Measurements from ENCODE around the gene GAN. TPM values are rescaled to one million over a fixed set of nuclear protein-coding genes. Genes with fewer than 3 reads are reported as not detected.

Gene GAN
- total and polyA plus RNA-seq, 2 of the 4 experiments (the other 2 are of a cell fraction), result 1.1 to 5.7 TPM

DNA sequence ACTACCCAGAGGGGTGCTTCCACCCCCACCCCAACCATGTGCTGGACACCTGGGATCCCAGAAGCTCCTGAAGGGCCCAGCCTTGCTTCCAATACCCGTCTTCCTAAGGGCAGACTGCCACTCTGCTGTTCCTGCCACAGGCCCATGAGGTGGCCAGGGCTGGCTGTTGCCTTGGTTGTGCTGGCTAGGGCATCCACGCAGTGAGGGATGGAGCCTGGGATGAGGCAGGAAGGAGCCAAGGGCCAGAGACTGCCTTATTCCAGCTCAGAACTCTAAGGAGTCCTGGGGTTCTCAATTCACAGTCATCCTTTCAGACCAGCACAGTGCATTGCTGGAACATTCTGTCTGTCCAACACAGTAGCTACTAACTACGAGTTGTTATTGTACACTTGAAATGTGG, 38.4 kb upstream of the GAN start:
- Histone ChIP-seq H3K4me3 (ENCODE audit: insufficient read depth, low read depth, low read length) (no peak overlapping the region), H2BK15ac (ENCODE audit: low read depth, low read length) (no peak overlapping the region), H3K27me3 (ENCODE audit: control insufficient read depth, insufficient read depth, low read length) (peaks cover 2% of the 10 kb centered on the region; the same call in 1 of the 2 replicates), H3K27ac (ENCODE audit: insufficient read depth, low read length) (no peak overlapping the region), H2AFZ (replicated peaks; ENCODE audit: low read length, poor library complexity) (no peak overlapping the region), H3K14ac (replicated peaks; ENCODE audit: low read depth, low read length) (no peak overlapping the region), H3K18ac (ENCODE audit: low read depth, low read length) (no peak overlapping the region), H2AK9ac (replicated peaks; ENCODE audit: low read depth, low read length, poor library complexity) (no peak overlapping the region), H3K9ac (ENCODE audit: low read depth, low read length) (no peak overlapping the region), H4K91ac (ENCODE audit: insufficient read depth, low read depth, low read length) (no peak overlapping the region), H3K23ac (ENCODE audit: low read depth, low read length) (no peak overlapping the region), H3K4ac (ENCODE audit: low read depth, low read length) (no peak overlapping the region), H2BK5ac (ENCODE audit: low read depth, low read length, poor library complexity, severe bottlenecking) (no peak overlapping the region), H3K79me1 (ENCODE audit: low read depth in 1 of 2, low read length in 2 of 2) (no peaks in the 10 kb centered on the region), H4K5ac (ENCODE audit: low read depth, low read length) (no peak overlapping the region), H3K56ac (ENCODE audit: extremely low read depth, insufficient read depth, low read length) (no peak overlapping the region), H3K36me3 (ENCODE audit: control insufficient read depth, insufficient read depth, low read length) (no peaks in the 10 kb centered on the region), H2AK5ac (ENCODE audit: low read depth, low read length) (no peak overlapping the region), H3K9me3 (ENCODE audit: control insufficient read depth, insufficient read depth, low read length) (no peaks in the 10 kb centered on the region), H3K9me1 (ENCODE audit: insufficient read depth, low read length) (no peaks in the 10 kb centered on the region), H3K4me1 (ENCODE audit: control insufficient read depth, insufficient read depth, low read length) (no peaks in the 10 kb centered on the region), H2BK20ac (ENCODE audit: low read depth, low read length) (no peak overlapping the region), H4K20me1 (ENCODE audit: insufficient read depth, low read length) (no peaks in the 10 kb centered on the region), H2BK120ac (ENCODE audit: low read depth, low read length) (no peak overlapping the region), H3K4me2 (ENCODE audit: low read depth, low read length) (no peak overlapping the region), H4K8ac (ENCODE audit: low read depth in 2 of 2, low read length in 2 of 2) (no peak overlapping the region)
- no TSS peak for BruUV-seq (replicated peaks)
- POLR2A ChIA-PET (ENCODE audit: unreplicated experiment), result no interaction called here
- in situ Hi-C loops (cut with MboI; ENCODE audit: low sequenced_read_pairs) (no loop called here), intact Hi-C loops (cut with micrococcal nuclease) (no loop called here), dilution Hi-C loops (cut with HindIII; ENCODE audit: low sequenced_read_pairs, unreplicated experiment) (no loop called here)
- CTCF ChIA-PET, result interaction anchor here (0.5 to 0.9 kb wide), 3 partner anchors 71 to 487 kb away, joined by 3 to 8 read pairs (median 4); no protein-coding TSS in a partner anchor
- no CpG with 5 or more reads among the region's 3 CpGs for WGBS, 2 experiments (ENCODE audit: extremely low coverage in 2 of 2, insufficient read length in 1 of 2)
- ATAC-seq (ENCODE audit: low read depth) (no peak), DNase-seq (no peak)
- TF ChIP-seq MXI1 (IDR thresholded peaks at IDR 0.05; ENCODE audit: borderline replicate concordance, low read depth, low read length) (no peak), CEBPB (IDR thresholded peaks at IDR 0.05; ENCODE audit: low read depth, low read length) (no peak), POLR2A (IDR thresholded peaks at IDR 0.05; ENCODE audit: low read depth, low read length) (no peak), BHLHE40 (IDR thresholded peaks at IDR 0.05; ENCODE audit: low read depth, low read length) (no peak), MAFK (IDR thresholded peaks at IDR 0.05; ENCODE audit: low read depth, low read length) (no peak), RCOR1 (IDR thresholded peaks at IDR 0.05; ENCODE audit: insufficient replicate concordance, low read length) (no peak), USF2 (IDR thresholded peaks at IDR 0.05; ENCODE audit: low read depth, low read length) (no peak), MAZ (IDR thresholded peaks at IDR 0.05; ENCODE audit: borderline replicate concordance, low read depth, low read length) (no peak), ELK1 (IDR thresholded peaks at IDR 0.05; ENCODE audit: borderline replicate concordance, low read depth, low read length) (no peak), FOS (IDR thresholded peaks at IDR 0.05; ENCODE audit: low read depth, low read length) (no peak)

Data from IMR-90 (cell line).